ENCODE results near the gene BET1. TPM values are rescaled to one million over a fixed set of nuclear protein-coding genes. Genes with fewer than 3 reads are reported as not detected.
A peak's percentile ranks its signal among the peaks of the same experiment; 100 is the strongest.

Gene BET1
- total and polyA plus RNA-seq, 2 of the 8 experiments (the other 6 are each of a cell fraction or from before 2014, with no cell fraction given), result 20.6 to 31.7 TPM

DNA sequence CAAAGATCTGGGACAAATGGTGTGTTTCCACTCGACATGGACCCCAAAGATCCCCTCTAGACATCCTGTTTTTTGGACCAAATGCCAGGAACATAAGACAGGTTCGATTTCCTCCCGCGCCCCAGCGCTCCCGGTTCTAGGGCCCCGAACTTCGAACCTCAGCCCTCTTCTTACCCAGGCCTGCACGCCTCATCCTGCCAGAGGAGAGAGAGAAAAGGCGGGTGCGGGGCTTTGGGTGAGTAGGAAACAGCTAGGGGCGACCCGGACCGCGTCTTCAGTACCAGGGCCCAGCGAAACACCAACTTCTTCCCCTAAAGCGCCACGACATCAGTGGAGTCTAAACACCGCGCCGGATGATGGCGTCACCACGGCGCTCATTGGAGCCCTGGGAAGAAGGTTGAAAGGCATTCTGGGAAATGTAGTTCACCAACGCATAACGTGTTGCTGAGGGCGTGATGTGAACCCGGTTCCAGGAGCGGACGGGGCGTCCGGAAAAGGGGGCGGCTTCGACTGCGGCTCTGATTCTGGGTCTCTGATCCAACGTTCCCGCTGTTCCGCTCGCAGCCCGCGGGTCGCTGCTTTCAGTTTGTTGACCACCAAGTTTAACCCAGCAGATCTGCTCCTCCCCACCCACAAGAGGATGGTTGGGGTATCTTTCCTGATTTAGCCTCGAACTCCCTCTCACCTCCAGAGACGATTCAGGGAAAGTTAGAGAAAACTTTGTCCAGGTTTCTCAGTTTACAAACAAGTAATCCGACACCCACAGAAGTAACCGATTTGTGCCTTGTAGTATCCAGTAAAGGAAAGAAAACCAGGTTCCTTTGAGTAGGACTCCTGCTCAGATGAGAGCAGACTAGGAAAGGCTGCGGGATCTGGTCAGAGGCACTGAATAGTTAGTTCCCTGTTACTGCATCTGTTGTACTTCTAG, at the start of gene BET1 (continued):
- no peak for TF ChIP-seq MAFK (IDR thresholded peaks at IDR 0.05; ENCODE audit: low read depth, low read length)
- peak in 1 of 2 experiments; percentile 43; a peak in 1 of 4 replicates for TF ChIP-seq HDAC2 (IDR thresholded peaks at IDR 0.05; ENCODE audit: borderline replicate concordance in 1 of 2, low read depth in 2 of 2, low read length in 2 of 2)
- TF ChIP-seq JUND (IDR thresholded peaks at IDR 0.05; ENCODE audit: low read length), result no peak
- 0 out of 2 replicates have a peak, but pooled peaks have one; percentile 47 for TF ChIP-seq CHD2 (IDR thresholded peaks at IDR 0.05; ENCODE audit: low read length)
- no peak for TF ChIP-seq CEBPB (IDR thresholded peaks at IDR 0.05; ENCODE audit: low read depth, low read length)
- TF ChIP-seq CBX8 (IDR thresholded peaks at IDR 0.05; ENCODE audit: borderline replicate concordance, low read depth, low read length), result no peak
- peak; percentile 39; the same call in 1 of the 2 replicates for TF ChIP-seq RFX5 (IDR thresholded peaks at IDR 0.05; ENCODE audit: borderline replicate concordance, low read depth, low read length)
- peak; percentile 83 for TF ChIP-seq SIX5 (IDR thresholded peaks at IDR 0.05; ENCODE audit: low read depth, low read length)
- no peak for TF ChIP-seq CBX5 (IDR thresholded peaks at IDR 0.05; ENCODE audit: low read depth, low read length)
- peak; percentile 92 for TF ChIP-seq KDM4A (IDR thresholded peaks at IDR 0.05; ENCODE audit: low read depth, low read length, severe bottlenecking)
- TF ChIP-seq NRF1 (IDR thresholded peaks at IDR 0.05; ENCODE audit: low read depth, low read length), result no peak
- TF ChIP-seq SRF (IDR thresholded peaks at IDR 0.05; ENCODE audit: low read depth, low read length), result 0 out of 2 replicates have a peak, but pooled peaks have one; percentile 72
- TF ChIP-seq POLR2AphosphoS5 (IDR thresholded peaks at IDR 0.05; ENCODE audit: low read depth, low read length), result peak; percentile 94
- TF ChIP-seq BRCA1 (IDR thresholded peaks at IDR 0.05; ENCODE audit: low read depth, low read length), result no peak
- no peak for TF ChIP-seq CTBP2 (IDR thresholded peaks at IDR 0.05; ENCODE audit: borderline replicate concordance, insufficient read depth, insufficient read length, low read length)
- TF ChIP-seq JUN (IDR thresholded peaks at IDR 0.05; ENCODE audit: low read depth, low read length), result no peak
- no peak for TF ChIP-seq TCF12 (IDR thresholded peaks at IDR 0.05; ENCODE audit: low read depth, low read length)
- no peak for TF ChIP-seq FOSL1 (IDR thresholded peaks at IDR 0.05; ENCODE audit: insufficient read depth, low read depth, low read length)
- TF ChIP-seq, protein P1, sequence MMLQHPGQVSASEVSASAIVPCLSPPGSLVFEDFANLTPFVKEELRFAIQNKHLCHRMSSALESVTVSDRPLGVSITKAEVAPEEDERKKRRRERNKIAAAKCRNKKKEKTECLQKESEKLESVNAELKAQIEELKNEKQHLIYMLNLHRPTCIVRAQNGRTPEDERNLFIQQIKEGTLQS (IDR thresholded peaks at IDR 0.05; ENCODE audit: insufficient read depth, low read depth, low read length), result peak; percentile 89
- TF ChIP-seq TAF1 (IDR thresholded peaks at IDR 0.05; ENCODE audit: low read depth, low read length), result peak; percentile 90
- no peak for TF ChIP-seq SP2 (IDR thresholded peaks at IDR 0.05; ENCODE audit: low read length)
- TF ChIP-seq TEAD4 (IDR thresholded peaks at IDR 0.05; ENCODE audit: low read depth, low read length), result no peak
- TF ChIP-seq, protein P2, sequence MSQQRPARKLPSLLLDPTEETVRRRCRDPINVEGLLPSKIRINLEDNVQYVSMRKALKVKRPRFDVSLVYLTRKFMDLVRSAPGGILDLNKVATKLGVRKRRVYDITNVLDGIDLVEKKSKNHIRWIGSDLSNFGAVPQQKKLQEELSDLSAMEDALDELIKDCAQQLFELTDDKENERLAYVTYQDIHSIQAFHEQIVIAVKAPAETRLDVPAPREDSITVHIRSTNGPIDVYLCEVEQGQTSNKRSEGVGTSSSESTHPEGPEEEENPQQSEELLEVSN (IDR thresholded peaks at IDR 0.05), result no peak
